GM19372 (cell line): ENCODE measurements around the gene C5orf47.

Experiments
- ATAC-seq: cut with Tn5 transposase; IDR thresholded peaks from one replicate; pipeline ENCODE4 v1.9.1; 2021; ENCODE audit warnings: mild to moderate bottlenecking, low read depth, moderate library complexity; ENCODE audit not compliant: unreplicated experiment

The C5orf47 gene

GRCh38 chr5:174022384-174023095 lies 33.6 kb downstream of the C5orf47 start:
- no peak for ATAC-seq

- ATAC-seq = no peak
Observed at GRCh38 chr5:174030286-174030685, 41.3 kb downstream of the C5orf47 start.

- no peak for ATAC-seq
Observed at GRCh38 chr5:174044466-174045254, 55.7 kb downstream of the C5orf47 start.

- ATAC-seq = peak; percentile 98
Observed at GRCh38 chr5:174045470-174046025, 56.6 kb downstream of the C5orf47 start, which contains the start of gene NSG2. Gene NSG2 (plus strand): TSS chr5:174045706. CDS start chr5:174046756, 1,050 bp downstream.

GRCh38 chr5:174046558-174046957 lies 57.6 kb downstream of the C5orf47 start:
- no peak for ATAC-seq

GRCh38 chr5:174047472-174048099 lies 58.6 kb downstream of the C5orf47 start:
- ATAC-seq = no peak

GRCh38 chr5:174052636-174053035 lies 63.7 kb downstream of the C5orf47 start:
- no peak for ATAC-seq

GRCh38 chr5:174053905-174054304 lies 64.9 kb downstream of the C5orf47 start:
- no peak for ATAC-seq
